Activated CD4-positive, alpha-beta T cell treated with anti-CD3 and anti-CD28 coated beads, Interleukin-10, Interleukin-2, amounts not matched to agents 100 ng/mL and 50 ng/mL, durations not matched to agents 16 hours and 8 hours (primary cell): ENCODE measurements around the gene CRYGC.

Source experiments
- DNase-seq: peaks from one replicate; pipeline ENCODE4 v3.0.0-alpha.2; 2020

The CRYGC gene

GRCh38 chr2:208092093-208092832 is 37.4 kb downstream of the CRYGC start:
- DNase-seq, result no peak

- DNase-seq, result no peak
Measured at GRCh38 chr2:208090420-208090819, 39.2 kb downstream of the CRYGC start.

- DNase-seq, result no peak
Measured at GRCh38 chr2:208086029-208086428, 43.6 kb downstream of the CRYGC start.

- no peak for DNase-seq
Measured at GRCh38 chr2:208083807-208084206, 45.8 kb downstream of the CRYGC start.
